DMS153 treated with DMSO at 0.1 percent for 48 hours (cell line): ENCODE results near the gene BAIAP2.
"Not testable (repeated sequence)": the region's sequence is repeated elsewhere in the genome, so short reads cannot be mapped to it uniquely, and the experiment has no call there.

Source experiments
- DNase-seq: peaks from one replicate; lab custom pipeline; 2025; ENCODE audit not compliant: unreplicated experiment; lab: John Stamatoyannopoulos, UW

BAIAP2 gene

DNA sequence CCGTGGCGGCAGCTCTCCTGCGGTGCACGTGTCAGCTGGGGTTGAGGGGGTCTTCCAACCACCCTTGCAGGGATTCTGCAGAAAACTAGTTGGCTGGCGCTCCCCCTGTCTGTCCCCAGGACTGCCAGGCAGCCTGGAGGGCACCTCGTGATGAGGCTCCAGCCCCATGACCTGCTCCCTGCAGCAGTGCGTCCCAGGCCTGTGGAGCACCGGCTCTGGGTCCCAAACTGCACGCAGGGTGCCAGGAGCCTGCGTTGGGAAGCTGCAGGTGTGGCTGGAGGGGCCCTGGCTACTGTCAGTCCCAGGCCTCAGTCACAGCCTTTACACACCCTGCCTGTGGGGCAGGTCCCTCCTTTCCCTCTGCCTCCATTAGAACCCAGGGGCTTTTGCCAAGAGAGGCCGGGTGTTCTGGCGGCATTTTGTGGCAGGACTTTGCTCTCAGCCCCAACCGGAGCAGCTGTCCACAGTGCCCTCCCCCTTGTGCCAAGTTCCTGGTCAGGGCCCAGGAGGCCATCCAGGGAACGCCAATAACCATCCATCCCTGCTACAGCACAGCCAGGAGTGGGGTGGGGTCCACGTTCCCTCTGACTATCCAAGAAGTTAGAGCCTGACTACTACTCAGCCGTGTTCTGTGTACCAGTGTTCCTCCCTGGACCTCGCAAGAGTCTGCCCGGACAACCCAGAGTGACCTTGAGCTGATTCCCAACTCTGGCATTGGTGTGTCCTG, 34.2 kb upstream of the BAIAP2 start:
- no peak for DNase-seq

DNA sequence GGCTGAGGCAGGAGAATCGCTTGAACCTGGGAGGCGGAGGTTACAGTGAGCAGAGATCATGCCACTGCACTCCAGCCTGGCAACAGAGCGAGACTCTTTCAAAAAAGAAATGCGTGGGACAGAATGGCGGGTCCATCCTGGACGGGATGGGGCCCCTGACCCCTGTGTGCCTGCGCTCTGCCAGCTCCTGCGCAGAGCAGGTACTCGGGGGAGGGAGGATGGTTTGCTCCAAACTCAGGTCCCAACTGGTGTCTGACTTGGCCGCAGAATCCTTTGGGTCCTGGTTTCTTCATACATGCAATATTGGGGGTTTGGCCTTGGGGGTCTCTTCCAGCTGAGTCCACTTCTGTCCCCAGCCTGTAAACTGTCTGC, 33.0 kb upstream of the BAIAP2 start:
- no peak for DNase-seq

DNA sequence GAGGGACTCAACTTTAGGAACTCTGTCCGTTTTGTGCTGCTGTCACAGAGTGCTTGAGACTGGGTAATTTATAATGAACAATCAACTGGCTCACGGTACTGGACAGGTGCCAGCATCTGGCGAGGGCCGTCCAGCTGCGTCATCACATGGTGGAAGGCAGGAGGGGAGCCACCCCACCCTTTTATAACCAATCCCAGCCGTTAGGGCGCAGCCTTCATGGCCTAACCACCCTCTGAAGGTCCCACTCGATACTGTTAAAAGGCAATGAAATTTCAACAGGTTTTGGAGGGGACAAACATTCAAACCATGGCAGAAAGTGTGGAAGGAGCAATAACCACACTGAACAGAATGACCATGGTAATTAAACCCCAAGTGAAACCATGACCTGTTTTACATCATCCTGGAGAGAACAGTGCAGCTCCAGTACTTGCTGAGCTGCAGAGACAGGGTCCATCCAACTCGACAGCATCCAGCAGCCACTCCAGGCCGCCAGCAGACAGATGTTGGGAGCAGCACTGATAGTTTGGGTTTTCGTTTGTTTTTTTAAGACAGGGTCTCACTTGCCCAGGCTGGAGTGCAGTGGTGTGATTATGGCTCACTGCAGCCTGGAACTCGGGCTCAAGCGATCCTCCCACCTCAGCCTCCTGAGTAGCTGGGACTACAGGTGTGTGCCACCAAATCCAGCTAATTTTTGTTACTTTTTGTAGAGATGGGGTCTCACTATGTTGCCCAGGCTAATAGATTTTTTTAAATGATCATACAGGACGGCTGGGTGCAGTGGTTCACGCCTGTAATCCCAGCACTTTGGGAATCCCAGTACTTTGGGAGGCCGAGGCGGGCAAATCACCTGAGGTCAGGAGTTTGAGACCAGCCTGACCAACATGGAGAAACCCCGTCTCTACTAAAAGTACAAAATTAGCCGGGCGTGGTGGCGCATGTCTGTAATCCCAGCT, 32.3 kb upstream of the BAIAP2 start:
- DNase-seq = peak; percentile 73

DNA sequence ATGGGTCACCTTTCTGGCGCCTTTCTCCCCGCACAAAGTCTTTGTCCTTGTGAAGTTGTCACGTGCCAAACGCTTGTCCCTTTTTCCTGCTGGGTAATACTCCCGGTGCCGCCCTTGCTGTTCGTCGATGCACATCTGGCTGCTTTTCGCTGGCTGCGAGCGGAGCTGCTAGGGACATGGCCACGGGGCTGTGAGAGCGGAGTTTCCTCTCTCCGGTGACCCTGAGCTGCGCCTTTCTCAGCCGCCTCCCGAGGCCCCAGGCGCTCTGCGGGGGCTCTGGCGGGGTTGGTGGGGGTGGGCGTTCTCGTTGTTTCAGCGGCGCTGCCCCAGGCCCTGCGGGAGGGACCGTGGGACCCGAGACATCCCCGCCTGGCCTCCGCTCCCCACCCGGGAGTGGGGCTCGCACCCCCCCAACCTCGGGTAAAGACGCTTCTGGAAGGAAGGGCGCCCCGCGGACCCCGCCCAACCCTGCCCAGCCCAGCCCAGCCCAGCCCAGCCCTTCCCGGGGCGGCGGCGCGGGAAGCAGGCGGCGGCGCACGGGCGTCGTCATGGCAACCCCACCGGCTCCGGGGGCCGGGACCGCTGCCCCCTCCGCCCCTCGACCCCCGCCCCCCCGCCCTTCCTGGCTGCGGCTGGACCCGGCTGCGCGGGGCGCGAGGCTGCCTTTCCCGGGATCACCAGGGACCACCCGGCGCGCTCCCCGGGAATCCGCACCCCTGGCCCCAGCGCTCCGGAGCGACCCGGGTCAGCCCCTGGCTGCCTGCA, 31.1 kb upstream of the BAIAP2 start:
- DNase-seq = no peak

DNA sequence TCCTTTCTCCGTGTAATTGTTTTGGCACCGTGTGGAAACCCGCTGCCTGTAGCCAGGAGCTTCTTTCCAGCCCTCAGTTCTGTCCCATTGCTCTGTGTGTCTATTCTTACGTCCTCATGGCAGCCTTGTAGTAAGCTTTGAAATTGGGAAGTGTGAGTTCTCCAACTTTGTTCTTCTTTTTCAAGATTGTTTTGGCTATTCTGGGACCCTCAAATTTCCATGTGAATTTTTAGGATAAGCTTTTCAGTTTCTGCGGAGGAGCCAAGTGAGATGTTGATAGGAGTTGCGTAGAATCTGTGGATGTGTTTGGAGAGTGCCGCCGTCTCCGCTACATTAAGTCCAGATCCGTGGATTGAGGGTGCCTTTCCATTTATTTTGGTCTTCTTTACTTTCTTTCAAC, 28.1 kb upstream of the BAIAP2 start:
- no peak for DNase-seq

DNA sequence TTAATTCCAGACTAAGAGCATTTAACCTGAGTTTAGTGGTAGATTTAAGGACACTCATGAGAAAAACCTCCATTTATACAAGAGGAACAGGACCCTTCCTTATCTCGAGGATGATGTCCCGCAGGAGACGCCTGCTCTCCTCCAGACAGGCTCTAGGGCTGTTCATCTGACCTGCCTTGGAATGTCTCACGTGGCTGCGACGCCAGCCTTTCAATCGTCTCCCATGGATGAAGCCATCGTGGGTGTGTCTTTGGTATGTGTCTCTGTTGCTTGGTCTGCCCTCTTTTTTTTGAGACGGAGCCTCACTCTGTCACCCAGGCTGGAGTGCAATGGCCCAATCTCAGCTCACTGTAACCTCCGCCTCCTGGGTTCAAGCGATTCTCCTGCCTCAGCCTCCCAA, 26.8 kb upstream of the BAIAP2 start:
- DNase-seq = no peak

DNA sequence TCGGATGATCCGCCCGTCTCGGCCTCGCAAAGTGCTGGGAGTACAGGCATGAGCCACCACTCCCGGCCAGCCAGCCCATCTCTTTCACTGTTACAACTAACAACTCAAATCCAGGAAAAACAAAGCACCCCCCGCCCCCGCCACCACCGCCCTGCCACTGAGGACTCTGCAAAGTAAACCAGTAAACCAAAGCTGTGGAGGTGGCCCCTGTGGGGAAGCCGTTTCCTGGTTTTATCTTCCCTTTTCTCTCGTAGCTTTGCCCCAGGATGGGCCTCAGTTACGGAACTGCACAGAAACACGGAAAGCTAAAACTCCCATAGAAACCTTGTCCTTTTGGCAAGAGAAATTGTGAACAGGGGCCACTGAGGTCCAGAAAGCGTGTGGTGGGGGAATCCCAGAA, 25.8 kb upstream of the BAIAP2 start:
- DNase-seq = no peak

DNA sequence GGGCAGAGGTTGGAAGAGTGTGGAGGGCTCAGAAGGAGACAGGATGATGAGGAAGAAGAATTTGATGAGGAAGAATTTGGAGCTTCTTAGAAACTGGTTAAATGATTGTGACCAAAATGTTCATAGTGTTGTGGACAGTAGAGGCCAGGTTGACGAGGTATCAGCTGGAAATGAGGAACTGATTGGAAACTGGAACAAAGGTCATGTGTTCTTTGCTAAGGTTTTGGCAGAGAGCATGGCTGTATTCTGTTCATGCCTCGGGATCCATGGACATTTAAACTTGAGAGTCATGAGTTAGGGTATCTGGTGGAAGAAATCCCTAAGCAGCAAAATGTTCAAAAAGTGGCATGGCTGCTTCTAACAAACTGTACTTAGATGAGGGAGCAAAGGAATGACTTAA, 24.0 kb upstream of the BAIAP2 start:
- no peak for DNase-seq

DNA sequence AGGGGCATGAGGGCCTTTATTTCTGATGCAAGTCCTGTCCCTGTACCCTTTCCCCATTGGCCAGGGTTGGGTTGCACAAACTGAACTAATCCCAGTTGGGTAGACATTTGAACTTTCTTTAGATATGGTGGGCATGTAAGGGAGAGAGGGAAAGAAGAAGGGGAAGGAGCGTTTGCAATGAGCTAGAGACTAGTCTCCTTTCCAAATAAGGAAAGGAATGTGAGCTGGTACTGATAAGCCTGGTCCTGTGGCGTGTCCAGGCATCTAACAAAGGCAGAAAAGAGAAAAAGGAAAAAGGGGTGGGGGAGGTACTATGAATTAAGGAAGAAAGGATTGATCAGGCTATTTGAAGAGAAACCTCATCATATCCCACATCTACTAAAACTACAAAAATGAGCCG, 23.0 kb upstream of the BAIAP2 start:
- DNase-seq = no peak

DNA sequence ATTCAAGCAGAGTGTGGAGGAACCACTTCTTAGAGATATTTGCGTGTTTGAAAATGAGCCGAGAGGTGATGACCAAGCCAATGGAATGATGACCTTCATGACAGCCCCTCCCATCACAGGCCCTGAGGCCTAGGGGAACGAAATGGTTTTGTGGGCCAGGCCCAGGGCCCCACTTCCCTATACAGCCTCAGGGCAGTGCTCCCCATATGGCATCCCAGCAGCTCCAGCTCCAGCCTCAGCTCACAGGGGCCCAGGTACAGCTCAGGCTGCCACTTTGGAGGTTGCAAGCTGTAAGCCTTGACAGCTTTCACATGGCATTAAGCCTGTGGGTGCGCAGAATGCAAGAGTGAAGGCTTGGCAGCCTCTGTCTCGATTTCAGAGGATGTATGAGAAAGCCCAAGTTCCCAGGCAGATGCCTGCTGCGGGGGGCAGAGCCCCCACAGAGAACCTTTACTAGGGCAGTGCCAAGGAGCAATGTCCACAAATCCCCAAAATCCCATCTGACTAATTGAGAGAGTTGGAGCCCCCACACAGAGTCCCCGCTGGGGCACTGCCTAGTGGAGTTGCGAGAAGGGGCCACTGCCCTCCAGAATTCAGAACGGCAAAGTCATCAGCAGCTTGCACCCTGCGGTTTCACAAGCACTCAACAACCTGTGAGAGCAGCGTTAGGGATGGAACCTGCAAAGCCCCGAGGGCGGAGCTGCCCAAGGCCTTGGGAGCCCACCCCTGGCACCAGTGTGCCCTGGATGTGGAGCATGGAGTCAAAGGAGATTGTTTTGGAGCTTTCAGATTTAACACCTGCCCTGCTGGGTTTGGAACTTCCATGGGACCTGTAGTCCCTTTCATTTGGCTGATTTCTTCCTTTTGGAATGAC, 22.1 kb upstream of the BAIAP2 start:
- no peak for DNase-seq

DNA sequence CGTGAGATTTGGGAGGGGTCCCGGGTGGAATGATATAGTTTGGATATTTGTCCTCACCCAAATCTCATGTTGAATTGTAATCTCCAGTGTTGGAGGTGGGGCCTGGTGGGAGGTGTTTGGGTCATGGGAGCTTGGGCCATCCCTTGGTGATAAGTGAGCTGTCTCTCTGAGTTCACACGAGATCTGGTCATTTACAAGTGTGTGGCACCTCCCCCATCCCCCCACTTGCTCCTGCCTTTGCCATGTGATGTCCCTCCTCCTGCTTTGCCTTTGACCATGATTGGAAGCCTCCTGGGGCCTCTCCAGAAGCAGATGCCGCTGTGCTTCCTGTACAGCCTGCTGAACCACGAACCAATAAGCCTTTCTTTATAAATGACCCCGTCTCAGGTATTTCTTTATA, 21.3 kb upstream of the BAIAP2 start:
- no peak for DNase-seq

DNA sequence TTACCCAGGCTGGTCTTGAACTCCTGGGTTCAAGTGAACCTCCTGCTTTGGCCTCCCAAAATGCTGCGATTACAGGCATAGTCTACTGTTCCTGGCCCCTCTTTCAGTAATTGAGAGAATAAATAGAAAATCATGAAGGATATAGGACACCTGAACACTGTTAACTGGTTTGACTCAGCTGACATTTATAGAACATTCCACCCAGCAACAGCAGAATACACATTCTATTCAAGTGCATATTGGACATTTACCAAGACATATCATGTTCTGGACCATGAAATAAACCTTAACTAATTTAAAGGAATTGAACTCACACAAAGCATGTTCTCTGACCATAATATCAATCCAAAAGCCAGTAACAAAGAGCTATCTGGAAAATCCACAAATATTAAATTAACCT, 19.8 kb upstream of the BAIAP2 start:
- no peak for DNase-seq

DNA sequence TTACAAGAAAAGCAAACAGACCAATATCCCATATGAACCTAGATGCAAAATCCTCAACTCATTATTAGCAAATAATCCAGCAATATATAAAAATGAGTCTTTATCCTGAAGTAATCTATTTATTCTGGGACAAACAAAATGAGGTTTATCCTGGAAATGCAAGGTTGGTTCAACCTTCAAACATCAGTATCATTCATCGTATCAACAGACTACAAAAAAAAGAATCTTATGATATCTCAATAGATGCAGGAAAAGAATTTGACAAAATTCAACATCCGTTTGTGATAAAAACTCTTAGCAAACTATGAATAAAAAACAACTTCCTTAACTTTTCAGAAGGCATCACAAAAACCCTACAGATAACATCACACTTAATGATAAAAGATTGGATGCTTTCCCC, 18.4 kb upstream of the BAIAP2 start:
- DNase-seq = no peak

DNA sequence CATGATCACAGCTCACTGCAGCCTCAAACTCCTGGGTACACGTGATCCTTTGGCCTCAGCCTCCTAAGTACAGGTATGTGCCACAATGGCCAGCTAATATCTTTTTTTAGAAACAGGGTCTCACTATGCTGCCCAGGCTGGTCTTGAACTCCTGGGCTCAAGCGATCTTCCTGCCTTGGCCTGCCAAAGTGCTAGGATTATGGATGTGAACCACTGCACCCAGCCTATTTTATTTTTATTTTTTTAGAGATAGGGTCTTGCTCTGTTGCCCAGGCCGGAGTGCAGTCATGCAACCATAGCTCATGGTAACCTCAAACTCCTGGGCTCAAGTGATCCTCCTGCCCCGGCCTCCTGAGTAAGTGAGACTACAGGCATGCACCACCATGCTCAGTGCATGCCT, 17.6 kb upstream of the BAIAP2 start:
- DNase-seq = not testable (repeated sequence)

DNA sequence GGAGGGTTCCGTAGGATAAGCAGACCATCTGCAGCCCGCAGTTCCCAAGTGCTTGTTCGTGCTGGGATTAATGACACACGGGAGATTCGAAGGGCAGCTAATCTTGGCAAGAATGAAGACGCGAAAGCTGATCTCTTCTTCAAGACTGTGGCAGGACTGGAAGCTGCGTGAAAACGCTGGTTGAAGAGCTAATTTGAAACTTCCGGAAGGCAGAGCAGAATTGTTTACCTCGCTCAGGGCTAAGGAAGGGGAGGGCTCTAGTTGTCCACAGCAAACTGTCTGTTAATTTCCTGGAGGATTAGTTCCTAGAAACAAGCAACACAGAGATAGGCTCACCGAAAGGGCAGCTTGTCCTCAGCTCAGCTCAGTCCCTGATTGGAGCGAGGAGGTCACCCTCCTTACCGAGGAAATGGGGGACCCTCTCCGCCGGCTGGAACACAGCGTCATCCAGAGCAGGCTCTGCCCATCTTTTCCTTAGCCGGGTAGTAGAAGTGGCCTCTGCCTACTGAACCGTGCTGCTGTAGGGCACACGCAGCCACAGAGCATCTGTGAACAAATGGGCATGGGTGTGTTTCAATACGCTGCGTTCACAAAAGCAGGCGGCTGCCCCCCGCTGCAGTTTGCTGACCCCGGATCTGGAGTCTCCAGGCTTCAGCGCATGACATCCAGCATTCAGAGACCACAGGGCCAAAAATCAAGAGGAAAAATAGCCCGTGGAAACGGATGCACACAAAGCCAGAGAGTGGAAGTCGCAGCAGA, 16.7 kb upstream of the BAIAP2 start:
- DNase-seq = peak; percentile 37

DNA sequence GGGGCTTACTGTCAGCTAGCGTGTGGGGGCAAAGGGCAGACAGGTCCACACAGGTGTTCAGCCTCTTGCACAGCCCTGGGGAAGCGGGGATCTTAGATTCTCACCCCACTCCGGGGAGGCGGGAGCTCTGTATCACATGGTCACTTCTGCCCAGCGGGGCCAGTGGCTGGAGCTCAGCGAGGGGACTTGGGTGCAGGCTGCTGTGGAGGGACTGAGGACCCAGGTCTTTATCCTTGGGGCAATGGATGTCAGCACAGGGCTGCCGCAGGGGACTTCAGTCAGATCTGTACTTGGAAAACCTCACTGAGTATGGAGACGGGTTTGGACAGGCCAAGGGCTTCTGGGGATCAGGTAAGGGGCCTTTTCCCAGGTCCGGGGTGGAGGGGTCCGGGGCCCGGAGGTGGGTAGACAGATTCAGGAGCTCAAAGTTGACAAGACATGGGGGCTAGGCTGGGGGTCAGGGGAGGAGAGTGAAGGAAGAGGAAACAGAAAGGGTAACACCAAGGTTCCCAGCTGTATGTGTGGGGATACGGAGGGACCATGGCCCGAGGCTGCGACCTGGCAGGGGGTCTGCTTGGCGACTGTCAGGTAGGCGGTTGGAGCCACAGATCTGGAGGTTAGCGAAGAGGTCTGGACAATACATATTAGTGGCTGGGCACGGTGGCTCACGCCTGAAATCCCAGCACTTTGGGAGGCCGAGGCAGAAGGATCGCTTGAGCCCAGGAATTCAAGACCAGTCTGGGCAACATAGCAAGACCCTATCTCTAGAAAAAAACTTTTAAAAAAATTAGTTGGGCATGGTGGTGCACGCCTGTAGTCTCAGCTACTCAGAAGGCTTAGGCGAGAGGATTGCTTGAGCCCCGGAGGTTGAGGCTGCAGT, 15.1 kb upstream of the BAIAP2 start:
- no peak for DNase-seq

DNA sequence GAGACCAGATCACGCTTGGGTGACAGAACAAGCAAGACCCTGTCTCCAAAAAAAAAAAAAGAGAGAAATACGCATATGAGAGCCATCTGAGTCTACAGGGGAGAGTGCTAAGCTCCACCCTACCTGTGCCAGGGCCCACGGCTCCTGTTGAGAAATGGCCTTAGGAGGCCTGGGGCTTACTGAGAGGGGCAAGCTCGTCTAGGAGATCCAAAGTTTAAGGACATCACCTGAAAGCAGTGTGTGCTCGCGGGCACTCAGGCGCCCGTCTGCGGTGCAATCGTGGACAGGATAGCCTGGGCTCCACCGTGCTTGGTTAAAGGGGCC, 14.5 kb upstream of the BAIAP2 start:
- DNase-seq = no peak

DNA sequence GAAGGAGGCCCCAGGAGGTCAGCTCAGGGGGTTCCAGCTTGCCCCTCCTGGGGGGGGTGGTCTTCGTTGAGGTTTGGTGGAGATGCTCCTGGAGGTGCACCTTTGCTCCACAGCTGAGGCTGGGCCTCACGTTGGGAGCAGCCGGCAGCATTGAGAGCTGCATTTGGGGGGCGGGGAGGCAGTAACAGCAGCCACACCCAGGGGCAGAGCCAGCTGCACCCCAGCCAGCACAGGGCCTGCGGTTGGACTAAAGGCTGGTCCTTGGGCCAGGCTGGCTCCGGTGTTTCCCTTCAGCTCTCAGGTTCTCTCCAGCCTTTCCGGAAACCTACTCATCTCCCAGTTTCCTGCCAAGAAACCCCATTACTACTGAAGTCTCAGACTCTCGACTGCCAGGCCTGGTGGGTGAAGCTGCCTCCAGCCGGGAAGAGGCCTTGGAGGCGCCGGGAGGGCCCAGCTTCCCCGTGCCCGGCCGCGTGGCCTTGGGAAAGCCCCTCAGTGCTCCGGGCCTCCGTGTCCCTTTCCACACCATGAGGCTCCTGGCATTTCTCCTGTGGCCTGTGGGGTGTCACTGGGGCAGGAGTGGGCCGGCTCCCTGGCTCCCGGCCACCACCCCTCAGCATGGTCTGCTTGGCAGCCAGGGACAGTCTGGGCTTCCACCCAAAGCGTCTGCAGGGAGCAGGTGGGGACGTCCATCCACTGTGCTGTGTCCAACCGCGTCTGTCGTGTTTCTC, 14.0 kb upstream of the BAIAP2 start:
- DNase-seq = no peak
